HG03342 (cell line): ENCODE results near the gene BET1L.
A peak's percentile ranks its signal among the peaks of the same experiment; 100 is the strongest.
"Not testable (repeated sequence)": the region's sequence is repeated elsewhere in the genome, so short reads cannot be mapped to it uniquely, and the experiment has no call there.

Source experiments
- ATAC-seq: cut with Tn5 transposase; IDR thresholded peaks from one replicate; pipeline ENCODE4 v1.9.1; 2021; ENCODE audit warnings: mild to moderate bottlenecking, moderate library complexity; ENCODE audit not compliant: unreplicated experiment

The BET1L gene

DNA sequence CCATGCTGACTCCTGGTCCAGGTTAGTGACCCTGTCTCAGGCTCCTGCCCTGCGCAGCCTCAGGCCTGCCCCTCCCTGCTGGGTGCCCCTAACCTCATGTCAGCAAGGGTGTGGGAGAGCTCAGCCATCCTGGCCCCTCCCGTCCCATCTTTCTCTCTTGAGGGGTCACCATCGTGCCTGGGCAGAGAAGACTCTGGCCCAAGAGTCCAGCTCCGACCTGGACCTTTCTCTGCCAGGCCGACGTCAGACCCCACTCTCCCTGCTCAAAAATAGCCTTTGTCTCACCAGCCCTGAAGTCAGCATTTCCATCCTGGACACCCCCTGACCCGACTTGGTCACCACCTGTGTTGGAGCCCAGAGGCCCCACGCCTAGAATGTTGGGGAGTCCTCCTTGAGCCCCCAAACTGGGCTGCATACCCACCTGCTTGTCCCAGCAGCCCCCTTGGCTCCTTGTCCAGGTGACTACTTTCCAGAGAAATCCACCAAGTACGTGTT lies 9.4 kb downstream of the BET1L start:
- ATAC-seq: no peak

DNA sequence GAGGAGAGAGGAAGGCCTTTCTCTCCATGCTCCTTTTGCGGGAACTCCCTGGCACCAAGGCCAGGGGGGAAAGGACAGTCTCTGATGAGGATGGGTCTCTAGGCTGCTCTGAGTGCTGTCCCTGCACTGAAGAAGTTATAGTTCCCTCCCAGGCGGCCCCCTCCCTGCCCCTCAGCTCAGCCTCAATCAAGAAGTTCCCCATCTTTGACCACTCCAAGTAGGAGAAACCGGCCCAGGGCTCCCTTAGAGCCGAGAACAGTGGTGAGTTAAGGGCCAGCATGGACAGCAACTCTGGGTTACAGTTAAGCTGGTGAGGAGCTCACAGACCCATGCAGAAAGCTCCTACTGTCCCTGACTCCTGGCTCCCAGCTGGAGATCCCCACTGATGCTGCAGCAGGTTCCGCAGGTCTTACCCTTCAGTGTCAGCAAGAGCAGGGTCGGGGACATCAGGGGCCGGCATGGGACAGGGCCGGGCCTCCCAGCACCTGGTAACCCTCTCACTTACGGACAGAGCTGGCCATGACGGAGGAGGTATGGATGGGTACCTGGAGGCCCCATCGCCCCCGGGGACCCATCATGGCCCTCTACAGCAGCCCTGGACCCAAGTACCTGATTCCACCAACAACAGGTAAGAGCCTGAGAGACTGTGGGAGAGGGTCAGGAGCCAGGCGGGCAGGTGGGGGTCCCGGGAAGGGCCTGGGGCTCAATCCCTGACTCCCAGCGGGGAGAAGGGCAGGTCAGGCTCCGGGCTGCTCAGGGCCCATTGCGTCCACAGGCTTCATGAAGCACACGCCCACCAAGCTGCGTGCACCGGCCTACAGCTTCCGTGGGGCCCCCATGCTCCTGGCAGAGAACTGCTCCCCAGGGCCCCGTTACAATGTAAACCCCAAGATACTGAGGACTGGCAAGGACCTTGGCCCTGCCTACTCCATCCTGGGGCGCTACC lies 10.1 kb downstream of the BET1L start:
- ATAC-seq: no peak

DNA sequence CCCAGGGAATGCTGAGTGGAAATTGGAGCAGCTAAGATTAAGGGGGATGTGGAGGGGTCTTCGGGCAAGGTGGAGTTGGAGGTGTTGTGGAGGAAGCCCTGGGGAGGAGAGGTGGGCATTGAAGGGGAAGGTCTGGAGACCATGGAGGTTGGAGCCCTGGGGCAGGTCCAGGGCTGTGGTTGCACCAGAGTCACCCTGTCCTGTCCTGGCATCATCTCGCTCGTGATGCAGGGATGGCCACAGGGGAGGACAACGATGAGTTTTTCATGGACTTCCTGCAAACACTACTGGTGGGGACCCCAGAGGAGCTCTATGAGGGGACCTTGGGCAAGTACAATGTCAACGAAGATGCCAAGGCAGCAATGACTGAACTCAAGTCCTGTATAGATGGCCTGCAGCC lies 13.7 kb downstream of the BET1L start:
- not testable (repeated sequence) for ATAC-seq

DNA sequence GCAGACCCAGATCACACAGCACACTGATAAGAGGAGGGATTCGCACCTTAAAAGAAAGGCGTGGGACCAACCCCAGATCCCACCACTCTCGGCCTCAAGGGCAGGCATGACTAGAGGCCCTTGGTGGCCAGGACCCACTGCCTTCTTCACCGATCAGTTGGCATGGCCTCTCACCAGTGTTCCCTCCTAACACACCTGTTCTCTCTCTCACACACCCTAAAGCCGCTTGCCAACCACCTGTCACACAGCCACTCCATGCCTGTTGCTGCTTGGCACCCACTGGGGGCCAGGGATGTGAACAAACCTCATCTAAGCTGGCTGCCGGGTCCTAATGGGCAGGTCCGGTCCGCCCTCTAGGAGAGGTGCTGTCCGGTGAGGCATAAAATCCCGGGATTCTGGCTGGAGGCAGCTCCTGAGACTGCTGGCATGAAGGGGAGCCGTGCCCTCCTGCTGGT lies 14.5 kb downstream of the BET1L start, which contains the start of gene SCGB1C1:
TSS of gene SCGB1C1 (plus strand) at position 405 of the 455 bp plus-strand sequence. CDS start at position 427, 22 bp downstream.
- ATAC-seq: not testable (repeated sequence)

DNA sequence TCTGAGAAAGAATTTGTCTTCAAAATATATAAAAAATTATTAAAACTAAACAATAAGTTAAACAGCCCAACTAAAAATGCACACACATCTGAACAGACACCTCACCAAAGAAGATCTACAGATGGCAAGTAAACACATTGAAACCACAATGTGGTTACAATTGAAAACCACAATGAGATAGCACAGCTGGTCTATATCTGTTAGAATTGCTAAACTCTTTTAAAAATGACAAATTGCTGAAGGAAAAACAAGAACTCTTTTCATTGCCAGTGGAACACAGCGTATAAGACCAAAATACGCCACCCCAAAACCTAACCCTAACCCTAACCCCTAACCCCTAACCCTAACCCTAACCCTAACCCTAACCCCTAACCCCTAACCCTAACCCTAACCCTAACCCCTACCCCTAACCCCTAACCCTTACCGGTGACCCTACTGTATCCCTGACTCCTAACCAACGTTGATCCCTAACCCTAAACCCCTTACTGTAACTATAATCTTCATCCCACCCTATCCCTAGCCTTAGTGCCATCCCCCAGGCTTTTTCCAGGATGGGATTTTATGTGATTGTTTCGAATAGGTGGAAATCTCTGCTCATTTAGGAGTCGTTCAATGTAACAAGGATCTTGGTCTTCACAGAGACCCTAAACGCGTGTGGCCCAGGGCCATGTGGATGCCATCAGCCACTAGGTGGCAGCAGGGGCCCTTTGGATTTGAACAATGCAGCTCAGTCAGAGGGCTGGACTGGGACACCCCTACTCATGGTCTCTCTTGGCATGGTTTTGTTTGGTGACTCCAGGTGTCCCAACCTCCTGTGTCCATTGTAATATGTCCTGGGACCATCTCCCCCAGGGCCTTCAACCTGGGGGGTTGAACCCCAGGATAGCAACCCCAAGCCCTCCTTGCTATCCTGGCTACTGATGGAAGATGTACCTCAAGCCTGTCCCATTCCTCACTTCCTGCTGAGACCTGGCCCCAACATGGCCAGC lies 15.4 kb downstream of the BET1L start:
- ATAC-seq: peak; percentile 50

DNA sequence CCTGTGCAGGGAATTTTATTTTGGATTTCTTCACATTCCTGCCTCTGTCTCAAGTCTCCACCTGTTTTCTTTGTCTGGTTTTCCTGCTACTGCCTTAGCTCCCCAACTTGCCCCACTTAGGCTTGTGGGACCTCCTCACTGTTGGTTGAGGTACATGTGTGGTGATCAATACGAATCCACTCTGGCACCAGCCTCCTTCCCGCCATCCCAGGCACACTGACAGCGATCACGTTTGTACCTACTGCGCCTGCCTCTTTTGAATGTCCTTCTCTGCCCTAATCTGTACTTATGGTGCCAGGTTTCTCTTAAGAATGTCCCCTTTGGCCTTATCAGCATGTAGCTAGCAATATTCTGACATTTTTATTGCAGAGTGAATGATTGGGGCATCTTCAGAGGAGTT lies 16.7 kb downstream of the BET1L start:
- ATAC-seq: not testable (repeated sequence)

DNA sequence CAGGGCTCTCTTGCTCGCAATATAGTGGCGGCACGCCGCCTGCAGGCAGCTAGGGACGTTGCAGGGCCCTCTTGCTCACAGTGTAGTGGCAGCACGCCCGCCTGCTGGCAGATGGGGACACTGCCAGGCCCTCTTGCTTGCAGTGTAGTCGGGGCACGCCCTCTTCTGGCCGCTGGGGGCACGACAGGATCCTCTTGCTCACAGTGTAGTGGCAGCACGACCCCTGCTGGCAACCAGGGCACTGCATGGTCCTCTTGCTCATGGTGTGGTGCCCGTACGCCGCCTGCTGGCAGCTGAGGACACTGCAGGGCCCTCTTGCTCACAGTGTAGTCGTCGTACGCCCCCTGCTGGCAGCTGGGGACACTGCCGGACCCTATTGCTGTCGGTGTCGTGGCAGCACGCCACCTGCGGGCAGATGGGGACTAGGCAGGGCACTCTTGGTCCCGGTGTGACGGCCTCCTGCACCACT lies 17.3 kb downstream of the BET1L start:
- peak; percentile 66 for ATAC-seq

DNA sequence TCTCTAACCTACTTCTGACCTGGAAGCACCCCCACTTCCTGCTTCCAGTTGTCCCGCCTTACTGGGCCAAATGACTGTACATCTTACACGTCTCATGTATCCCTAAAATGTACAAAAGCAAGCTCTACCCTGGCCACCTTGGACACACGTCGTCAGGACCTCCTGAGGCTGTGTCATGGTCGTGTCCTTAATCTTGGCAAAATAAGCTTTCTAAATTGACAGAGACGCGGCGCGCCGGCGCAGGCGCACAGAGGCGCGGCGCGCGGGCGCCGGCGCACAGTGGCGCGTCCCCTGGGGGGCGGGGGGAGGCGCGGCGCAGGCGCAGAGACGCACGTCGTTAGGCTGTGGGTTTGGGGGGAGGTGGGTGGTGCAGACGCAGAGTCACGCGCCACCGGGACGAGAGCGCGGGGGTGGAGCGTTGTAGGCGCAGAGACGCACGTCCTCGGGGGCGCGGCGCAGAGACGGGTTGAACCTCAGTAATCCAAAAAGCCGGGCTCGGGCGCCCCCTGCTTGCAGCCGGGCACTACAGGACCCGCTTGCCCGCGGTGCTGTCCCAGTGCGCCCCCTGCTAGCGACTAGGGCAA lies 17.9 kb downstream of the BET1L start:
- ATAC-seq: peak; percentile 11

DNA sequence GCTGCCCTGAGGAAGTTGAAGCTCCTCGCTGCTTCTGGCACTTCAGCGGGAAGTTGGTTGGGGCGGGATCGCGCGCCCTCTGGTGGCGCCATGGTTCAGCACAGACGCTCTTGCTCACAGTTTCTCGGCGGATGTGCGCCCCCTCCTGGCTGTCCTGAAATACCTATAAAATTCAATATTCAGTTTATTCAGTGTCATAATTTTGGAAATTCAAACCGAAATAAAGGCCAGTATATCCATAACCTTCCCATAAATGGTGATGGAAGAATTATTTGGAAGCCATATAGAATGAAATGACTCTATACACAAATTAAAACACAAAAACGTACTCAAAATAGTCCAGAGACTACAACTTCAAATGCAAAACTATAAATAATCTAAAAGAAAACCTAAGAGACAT lies 27.0 kb downstream of the BET1L start:
- not testable (repeated sequence) for ATAC-seq
